GM21786 (cell line): ENCODE measurements around the gene MAP3K14.
A peak's percentile ranks its signal among the peaks of the same experiment; 100 is the strongest.
"Not testable (repeated sequence)": the region's sequence is repeated elsewhere in the genome, so short reads cannot be mapped to it uniquely, and the experiment has no call there.

Experiments
- ATAC-seq: cut with Tn5 transposase; IDR thresholded peaks from one replicate; pipeline ENCODE4 v1.9.1; 2021; ENCODE audit not compliant: unreplicated experiment

The MAP3K14 gene

DNA sequence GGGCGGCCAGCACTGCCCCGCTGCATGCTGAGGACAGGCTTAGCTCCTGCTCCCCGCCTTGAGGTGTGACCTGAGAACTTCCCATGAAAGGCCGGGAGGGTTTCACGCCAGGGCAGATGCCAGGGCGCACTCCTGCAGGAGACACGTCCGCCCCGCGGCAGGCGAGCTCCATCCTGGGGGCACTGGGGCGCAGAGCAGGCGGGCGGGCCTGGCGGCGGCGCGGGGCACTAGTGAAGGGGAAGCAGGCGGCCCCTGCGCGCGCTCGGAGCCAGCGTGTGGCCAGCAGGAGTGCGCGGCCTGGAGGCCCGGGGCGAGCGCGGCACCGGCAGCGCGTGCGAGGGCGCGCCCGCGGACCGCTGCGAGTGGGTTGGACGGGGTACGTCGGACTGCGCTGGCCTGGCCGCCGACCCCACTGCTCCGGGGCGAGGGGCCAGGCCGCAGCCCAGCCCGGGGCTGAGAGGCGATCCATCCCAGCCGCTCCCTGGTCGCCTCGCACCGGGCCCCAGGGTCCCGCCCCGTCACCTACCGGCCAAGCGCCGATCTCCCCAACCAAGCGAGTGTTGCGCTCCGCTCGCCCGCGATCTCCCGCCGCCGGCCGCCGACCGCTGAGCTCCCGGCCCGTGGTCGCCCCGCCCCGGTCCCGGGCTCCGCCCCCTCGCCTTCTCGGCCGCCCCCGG lies at the start of gene MAP3K14:
Gene MAP3K14 (minus strand): TSS at position 587 of the 677 bp plus-strand sequence. CDS start 26,275 bp downstream, outside the sequence.
- ATAC-seq, result peak; percentile 10

DNA sequence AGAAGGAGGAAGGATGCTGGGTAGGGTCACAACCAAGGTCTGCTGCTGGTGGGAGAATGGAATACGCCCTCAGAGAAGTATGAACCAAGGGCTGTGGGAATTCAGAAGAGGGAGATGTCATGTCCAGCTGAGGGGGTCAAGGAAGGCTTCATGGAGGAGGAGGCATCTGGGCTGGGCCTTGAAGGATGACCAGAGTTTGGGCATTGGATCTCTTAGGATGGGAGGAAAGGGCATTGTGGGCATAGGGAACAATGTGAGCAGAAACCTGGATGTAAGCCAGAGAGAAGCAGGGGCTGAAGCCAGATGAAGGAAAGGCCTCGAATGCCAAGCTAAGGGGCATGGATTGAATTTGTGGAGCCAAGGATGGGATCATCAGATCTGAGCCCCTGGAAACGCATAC lies 49.2 kb upstream of the MAP3K14 start:
- ATAC-seq, result no peak

DNA sequence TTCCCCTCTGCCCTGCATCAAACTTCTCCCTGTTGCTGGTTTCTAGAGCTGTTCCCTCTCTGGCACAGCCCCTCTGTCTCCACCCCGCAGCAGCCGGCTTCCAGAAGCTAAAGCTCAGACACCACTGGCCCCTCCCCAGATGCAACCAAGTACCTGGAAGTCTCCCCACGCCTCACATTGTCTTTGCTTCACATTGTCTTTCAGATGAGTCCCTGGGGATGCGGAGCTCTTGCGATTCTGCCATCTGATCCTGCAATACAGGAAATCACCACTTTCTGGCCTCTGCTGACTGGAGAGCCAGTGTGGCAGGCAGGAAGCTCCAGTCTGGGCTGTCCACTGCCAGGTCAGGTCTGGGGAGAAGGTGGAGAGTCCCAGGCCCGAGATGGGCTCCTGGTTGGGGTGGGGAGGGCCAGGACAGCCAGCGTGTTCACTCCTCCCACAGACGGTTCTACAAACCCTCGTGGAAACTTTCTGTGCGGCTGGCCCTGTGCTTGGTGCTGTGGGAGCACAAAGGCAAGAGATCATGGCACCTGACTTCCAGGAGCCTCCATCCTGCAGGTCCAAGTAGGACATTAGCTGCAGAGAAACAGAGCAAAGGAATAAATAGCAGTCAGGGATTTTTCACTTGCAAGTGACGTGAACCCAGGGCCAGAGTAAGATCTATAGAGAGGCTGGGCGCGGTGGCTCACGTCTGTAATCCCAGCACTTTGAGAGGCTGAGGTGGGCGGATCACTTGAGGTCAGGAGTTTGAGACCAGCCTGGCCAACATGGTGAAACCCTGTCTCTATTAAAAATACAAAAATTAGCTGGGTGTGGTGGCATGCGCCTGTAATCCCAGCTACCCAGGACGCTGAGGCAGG lies 47.9 kb upstream of the MAP3K14 start:
- ATAC-seq, result no peak

DNA sequence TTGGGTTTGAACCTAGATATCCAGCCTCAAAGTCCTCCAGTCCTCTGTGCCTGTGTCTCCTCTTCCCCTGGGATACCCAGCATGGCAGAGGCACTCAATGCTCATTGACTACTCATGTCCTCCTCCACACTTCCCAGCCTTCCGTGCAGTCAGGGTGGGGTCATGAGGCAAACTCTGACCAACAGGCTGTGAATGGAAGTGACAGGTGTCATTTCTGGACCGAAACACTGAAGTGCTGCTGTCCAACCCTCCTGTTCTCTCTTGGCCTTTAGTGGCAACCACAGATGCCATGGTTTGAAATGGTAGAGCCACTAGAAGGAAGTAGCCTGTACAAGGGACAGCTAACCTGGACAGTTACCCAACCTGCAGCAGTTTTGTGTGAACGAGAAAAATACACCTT lies 46.7 kb upstream of the MAP3K14 start:
- ATAC-seq, result no peak

DNA sequence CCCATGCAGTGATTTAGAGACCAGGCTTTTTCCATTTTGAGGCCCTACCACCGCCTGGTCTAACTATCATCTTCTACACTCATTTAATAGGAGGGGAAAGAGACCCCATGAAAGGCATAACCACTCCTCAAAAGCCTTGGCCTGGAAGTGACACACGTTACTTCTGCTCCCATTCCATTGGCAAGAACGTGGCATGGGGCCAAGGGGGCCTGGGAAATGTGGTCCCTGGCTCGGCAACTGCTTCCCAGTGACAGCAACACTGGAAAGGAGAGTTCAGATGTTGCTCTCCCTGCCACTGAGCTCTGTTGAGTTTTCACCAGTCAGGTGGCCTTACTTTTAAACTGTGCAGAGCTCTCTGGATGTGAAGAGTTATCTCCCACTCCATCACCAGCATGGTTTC lies 45.2 kb upstream of the MAP3K14 start:
- no peak for ATAC-seq

DNA sequence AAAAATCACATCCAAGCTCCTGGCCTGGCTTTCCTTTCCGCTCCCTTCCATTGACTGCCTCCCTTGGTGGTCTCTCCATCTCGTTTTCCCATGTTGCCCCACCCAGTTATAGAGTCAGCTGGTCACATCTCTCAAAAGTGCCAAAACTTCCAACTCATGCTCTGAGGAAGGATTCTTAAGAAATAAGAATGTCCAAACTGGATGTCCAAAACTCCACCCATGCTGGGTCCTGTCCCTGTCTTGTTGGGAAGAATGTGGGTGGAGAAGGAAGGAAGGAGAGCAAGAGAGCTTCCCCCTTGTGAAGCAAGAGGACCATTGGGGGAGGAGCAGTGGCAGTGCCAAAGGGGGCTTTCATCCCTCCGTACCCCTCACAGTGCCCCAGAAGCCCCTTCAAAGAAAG lies 44.6 kb upstream of the MAP3K14 start:
- no peak for ATAC-seq

DNA sequence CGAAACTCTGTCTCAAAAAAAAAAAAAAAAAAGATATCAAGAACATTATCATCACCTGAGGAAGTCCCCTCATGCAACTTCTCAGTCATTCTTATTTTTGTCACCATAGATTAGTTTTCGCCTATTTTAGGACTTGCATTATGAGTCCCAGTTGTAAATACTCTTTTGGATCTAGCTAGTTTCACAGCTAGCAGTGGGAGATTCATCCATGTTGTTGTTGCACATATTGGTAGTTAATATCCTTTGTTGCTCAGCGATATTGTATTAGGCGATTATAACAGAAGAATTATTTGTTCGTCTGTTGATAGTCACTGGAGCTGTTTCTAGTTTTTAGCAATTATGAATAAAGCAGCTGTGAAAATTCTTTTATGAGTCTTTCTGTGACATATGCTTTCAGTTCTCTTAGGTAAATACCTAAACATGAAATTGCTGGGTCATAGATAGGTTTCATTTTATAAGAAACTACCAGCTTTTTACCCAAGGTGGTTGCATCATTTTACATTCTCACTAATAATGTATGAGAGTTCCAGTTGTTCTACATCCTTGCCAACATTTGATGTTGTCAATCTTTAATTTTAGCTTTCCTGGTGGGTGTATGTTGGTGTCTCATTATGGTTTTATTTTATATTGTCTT lies 40.7 kb upstream of the MAP3K14 start:
- no peak for ATAC-seq

DNA sequence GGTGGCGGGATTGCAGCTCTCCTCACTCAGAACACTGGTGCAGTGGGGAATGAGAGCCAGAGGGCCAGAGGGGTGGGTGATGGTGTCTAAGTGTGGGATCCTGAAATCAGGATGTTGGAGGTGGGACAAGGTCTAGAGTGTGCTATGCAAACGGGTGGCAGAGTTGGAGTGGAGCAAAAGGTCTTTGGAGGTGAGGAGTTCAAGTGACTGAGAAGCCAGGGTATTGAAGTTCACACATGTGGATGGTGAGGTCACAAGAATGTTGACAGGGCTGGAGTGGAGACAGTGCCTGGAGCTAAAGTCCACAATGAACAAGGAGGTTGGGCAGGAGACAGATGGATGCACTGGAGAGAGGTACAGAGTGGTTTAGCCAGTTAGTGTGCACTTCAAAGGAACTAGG lies 38.3 kb upstream of the MAP3K14 start:
- ATAC-seq, result no peak

DNA sequence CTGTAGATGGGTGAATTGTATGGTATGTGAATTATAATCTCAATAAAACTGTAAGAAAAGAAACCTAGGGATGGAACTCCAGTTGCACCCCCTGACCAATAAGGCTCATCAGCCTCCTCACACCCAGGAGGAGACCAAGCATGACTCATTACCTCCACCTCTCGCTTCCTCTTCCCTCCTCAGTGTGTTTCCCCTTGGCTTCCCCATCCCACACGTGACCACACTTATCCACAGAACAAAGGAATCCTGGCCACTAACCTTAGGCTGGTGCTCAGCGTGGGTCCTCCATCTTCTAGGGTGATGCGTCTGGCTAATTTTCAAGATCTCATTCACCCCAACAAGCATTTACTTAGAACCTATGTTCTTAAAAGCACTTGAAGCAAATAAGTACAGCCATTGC lies 36.2 kb upstream of the MAP3K14 start:
- no peak for ATAC-seq

DNA sequence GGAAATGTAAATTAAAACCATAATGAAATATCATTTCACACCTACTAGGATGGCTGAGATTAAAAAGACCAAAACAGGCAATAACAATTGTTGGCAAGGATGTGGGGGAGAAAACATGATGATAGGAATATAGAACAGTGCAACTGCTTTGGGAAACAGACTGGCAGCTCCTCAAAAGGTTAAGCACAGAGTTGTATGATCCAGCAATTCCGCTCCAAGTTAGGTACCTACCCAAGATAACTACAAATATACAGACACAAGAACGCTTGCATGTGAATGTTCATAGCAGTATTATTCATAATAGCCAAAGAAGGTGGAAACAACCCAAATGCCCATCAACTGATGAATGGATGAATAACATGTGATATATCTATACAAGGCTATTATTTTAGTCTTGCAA lies 35.0 kb upstream of the MAP3K14 start:
- ATAC-seq, result no peak

DNA sequence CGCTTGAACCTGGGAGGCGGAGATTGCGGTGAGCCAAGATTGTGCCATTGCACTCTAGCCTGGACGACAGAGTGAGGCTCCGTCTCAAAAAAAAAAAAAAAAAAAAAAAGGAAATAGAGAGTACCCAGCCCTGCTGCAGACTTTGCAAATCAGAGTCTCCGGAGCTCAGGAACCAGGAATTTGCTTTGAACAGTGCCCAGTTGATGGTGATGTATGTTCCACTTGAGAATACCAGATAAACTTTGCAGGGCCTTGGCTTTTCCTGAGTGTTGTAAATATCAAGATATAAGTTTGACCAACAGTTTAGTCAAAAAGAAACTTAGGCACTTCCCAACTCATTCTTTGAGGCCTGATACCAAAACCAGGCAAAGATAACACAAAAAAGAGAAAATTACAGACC lies 30.6 kb upstream of the MAP3K14 start:
- ATAC-seq, result no peak

DNA sequence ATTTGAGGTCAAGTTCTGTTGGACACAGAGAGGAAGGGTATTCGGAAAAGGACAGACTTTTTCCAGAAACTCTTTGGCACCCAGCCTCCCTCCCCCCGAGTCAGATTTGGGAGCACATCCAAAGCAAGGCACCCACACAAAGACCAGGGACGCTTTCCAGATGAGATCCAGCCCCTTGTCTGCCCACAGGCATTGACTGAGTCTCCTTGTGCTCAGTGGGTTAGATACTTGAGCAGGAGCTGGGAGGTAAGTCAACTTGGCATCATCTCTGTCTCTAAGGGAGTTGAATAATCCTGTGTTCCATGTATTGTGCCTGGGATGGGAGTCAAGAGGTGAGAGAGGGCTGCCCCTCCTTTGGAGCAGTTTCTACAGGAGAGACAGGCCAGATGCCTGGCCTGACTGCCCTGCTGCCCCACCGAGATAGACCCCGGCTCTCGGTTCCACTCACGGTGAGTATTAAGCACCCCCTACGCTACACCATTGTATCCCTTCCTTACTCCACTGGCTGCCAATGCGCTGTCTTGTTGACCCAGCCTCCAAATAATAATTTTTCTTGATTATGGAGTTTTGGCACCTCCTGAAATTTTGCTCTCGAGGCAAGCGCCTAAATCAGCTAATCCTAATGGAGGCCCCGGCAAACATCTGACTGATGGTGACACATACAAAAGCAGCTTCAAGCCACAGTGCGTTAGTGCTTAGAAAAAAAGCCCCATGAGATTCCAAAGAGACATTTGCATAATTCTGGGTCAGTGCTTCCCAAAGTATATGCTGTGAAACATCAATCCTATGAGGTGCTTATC lies 29.6 kb upstream of the MAP3K14 start:
- ATAC-seq, result no peak

DNA sequence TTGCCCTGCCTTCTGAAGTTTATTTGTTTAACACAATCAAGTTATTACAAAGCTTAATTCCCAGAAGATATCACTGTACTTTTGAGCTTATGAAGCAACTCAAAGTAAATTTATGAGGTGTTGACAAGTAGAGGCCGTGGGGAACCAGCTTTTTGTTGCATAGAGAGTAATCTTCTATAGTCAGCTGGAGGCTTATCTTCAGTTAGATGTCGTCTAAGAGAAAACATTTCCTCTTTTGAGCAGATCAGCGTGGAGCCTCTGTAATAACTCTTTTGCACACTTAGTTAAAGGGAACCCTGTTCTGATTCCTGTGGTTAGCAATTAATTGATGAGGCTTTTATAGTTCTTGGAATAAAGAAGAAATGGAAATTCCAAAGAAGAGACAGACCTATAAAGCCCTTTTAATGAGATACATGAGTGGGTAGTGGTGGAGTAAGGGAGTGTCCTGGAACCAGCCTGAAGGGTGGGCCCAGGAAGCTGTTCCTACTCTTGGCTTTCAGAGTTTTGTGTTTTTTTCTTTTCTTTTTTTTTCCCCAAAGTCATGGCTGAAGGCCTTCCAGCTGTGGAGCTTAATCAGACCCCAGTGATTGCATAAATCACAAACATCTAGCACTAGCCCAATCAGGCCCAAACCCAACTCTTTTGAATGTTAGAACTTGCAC lies 28.9 kb upstream of the MAP3K14 start:
- no peak for ATAC-seq

DNA sequence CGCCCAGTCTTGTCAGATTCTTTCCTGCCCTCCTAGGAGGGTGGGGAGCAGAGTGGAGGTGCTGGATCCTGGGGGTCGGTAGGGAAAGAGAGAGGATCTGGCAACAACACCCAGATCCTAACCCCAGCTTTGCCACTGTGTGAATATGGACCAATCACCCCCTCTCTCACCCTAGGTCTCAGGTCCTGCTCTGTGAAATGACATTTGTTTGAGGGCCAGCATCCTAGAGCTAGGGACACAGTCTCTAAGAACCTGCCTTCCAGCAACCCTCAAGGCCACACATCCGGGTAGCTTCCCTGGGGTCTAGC lies 28.4 kb upstream of the MAP3K14 start:
- ATAC-seq, result no peak

DNA sequence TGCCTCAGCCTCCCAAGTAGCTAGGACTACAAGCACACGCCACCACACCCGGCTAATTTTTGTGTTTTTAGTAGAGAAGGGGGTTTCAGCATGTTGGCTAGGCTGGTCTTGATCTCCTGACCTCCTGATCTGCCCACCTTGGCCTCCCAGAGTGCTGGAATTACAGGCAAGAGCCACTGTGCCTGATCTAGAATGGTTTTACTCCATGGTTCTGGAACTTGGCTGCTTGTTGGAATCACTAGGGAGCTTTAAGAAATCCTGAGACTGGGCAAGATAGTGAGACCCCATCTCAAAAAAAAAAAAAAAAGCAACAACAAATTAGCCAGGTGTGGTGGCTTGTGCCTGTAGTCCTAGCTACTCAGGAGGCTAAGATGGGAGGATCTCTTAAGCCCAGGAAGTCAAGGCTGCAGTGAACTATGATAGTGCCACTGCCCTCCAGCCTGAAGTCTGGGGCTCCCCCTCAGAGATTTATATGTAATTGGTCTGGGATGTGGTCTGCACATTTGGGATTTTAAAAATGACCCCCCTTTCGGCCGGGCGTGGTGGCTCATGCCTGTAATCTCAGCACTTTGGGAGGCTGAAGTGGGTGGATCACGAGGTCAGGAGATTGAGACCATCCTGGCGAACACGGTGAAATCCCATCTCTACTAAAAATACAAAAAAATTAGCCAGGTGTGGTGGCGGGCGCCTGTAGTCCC lies 27.3 kb upstream of the MAP3K14 start:
- not testable (repeated sequence) for ATAC-seq

DNA sequence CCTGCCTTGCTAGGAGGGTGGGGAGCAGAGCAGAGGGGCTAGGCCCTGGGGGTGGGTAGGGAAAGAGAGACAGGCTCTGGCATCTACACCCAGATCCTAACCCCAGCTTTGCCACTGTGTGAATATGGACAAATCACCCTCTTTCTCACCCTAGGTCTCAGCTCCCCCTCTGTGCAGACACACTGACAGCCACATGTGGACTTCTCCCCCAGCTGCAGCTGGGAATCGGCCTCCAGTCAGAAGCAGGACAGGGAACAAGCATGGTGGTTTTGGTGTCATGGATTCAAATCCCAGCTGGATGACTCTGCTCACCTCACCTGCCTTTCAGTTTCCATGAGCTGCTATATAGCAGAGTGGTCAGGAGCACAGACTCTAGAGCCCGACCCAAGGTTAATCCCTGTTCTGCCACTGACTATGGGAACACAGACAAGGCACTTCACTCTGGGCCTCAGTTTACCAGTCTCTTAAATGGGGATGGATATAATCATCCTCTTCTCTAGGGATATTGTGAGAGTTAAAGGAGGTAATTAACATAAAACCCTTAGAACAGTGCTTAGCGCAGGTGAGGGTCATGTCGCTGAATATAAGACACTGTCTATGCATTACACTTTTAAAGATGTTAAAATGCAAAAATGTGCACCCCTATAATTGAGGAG lies 26.2 kb upstream of the MAP3K14 start:
- no peak for ATAC-seq

DNA sequence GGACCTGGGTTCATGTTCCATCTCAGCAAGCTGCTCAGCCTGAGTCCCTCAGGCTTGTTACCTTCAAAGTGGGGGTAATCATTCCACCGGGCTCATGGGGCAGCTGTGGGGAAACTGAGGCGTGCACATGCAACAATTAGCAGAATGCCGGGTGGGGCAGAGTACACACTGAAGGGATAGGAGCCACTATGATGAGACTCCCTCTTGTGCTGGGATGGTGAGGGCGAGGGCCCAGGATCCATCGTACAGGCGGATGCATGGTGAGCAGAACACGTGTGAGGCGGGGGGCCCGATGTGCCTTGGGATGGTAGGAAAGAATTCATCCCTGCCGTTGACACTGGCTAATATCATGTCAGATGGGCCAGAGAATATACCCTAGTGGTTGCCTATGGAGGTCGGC lies 25.5 kb upstream of the MAP3K14 start:
- ATAC-seq, result no peak

DNA sequence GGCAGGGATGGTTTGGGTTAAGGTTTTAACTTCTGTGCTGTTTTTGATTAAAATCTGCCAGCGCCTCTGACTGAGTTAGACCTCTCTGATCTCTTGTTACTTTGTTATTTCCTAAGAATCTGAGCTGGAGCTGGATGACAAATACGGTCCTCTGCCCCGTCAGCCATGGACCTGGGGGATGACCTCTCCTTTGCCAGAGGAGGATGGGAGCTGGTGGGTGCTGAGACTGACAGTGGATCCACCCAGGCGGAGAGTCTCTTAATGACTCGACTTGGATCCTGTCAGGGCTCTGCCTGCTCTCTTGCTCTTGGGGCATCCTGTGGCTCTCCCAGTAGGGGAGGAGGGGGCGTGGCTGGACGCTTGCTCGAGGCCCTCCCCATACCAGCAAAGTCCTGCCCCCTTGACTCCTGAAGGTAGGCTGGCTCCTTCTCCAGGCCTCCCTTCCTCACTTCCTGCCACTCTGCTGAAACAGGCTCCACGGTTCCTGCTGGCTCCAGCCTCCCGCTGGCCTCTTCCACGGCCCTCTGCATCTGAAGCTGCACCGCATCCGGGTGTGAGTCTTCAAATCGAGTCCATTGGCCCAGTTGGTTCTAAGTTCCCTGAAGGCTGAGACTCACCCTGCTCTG lies 24.8 kb upstream of the MAP3K14 start:
- ATAC-seq, result no peak
